ENCODE data around the gene MCRIP2.

The MCRIP2 gene

DNA sequence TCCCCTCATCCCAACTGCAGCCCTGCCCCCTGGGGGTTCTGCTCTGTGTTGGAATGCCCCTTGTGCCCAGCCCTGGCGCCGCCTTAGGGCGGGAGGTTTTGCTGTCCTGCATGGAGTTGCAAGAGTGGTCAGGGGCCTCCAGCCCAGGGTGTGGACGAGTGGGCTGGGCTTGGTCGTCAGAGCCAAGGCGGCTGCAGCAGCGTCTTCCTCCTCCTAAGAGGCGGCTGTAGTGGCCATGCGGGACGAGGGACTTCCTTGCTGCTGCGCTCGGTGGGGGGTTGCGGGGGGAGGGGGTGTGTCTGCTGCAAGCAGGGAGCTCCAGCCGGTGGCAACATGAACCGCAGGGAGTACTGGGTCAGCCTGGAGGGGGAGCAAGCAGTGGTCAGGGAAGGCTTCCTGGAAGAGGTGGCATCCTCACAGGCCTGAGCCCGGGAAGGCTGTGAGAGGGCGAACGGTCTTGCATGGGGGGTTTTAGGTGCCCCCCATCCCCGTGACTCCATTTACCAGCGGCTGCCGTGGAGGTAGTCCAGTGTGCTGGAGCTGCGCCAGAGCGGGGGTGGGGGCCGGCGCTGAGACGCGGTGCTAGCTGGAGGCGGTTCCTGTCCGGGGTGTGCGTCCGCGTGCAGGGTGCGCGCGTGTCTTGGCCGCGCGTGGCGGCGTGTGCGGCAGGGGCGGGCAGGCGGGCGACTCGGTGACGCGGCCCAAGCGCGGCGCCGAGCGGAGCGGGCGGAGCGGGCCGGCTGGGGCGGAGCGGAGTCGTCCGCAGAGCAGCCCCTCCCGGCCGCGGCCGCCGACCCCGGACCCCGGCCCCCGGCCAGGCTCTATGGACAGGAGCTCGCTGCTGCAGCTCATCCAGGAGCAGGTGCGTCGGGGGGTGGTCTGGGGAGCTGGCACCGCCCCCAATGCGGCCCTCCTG lies 33.6 kb downstream of the MCRIP2 start, which contains the start of gene RHBDL1:
TSS of gene RHBDL1 (plus strand) at position 704 of the 916 bp plus-strand sequence. CDS start at position 824, 120 bp downstream.
- no peak within 1 kb of the TSS for H3K27ac Mint-ChIP-seq
- H3K36me3 Mint-ChIP-seq (ENCODE audit: low read depth) = no peaks in the 10 kb centered on the region
- H3K9me3 Mint-ChIP-seq = no peaks in the 10 kb centered on the region
- H3K27me3 Mint-ChIP-seq (ENCODE audit: low read depth, poor library complexity) = peaks cover 18% of the 10 kb centered on the region
- peak within 1 kb of the TSS; percentile 58 for H3K4me3 Mint-ChIP-seq
- peaks cover 15% of the 10 kb centered on the region for H3K4me1 Mint-ChIP-seq
- peak; percentile 52 for DNase-seq
- TF ChIP-seq, protein P1, sequence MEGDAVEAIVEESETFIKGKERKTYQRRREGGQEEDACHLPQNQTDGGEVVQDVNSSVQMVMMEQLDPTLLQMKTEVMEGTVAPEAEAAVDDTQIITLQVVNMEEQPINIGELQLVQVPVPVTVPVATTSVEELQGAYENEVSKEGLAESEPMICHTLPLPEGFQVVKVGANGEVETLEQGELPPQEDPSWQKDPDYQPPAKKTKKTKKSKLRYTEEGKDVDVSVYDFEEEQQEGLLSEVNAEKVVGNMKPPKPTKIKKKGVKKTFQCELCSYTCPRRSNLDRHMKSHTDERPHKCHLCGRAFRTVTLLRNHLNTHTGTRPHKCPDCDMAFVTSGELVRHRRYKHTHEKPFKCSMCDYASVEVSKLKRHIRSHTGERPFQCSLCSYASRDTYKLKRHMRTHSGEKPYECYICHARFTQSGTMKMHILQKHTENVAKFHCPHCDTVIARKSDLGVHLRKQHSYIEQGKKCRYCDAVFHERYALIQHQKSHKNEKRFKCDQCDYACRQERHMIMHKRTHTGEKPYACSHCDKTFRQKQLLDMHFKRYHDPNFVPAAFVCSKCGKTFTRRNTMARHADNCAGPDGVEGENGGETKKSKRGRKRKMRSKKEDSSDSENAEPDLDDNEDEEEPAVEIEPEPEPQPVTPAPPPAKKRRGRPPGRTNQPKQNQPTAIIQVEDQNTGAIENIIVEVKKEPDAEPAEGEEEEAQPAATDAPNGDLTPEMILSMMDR (IDR thresholded peaks at IDR 0.05) = no peak

- Mint-ChIP-seq H3K4me3 (no peak overlapping the region), H3K27me3 (ENCODE audit: low read depth, poor library complexity) (peaks cover 18% of the 10 kb centered on the region), H3K4me1 (peaks cover 18% of the 10 kb centered on the region), H3K36me3 (ENCODE audit: low read depth) (peaks cover 2% of the 10 kb centered on the region), H3K27ac (no peak overlapping the region), H3K9me3 (no peaks in the 10 kb centered on the region)
- TF ChIP-seq, protein P1 (IDR thresholded peaks at IDR 0.05) = no peak
- no peak for DNase-seq
These were observed 34.4 kb downstream of the MCRIP2 start for GRCh38 chr16:675884-676564.

DNA sequence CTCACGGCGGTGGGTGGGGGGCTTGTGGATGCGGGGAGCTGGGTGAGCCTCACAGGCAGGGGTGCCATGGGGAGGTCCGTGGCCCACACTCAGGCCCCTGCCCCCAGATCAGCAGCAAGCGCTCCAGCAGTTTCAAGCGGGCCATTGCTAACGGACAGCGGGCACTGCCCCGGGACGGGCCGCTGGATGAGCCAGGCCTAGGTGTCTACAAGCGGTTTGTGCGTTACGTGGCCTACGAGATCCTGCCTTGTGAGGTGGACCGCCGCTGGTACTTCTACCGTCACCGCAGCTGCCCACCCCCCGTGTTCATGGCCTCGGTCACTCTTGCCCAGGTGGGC lies 34.9 kb downstream of the MCRIP2 start:
- Mint-ChIP-seq H3K27ac (no peak overlapping the region), H3K4me3 (no peak overlapping the region), H3K4me1 (peaks cover 23% of the 10 kb centered on the region), H3K27me3 (ENCODE audit: low read depth, poor library complexity) (peaks cover 18% of the 10 kb centered on the region), H3K36me3 (ENCODE audit: low read depth) (peaks cover 5% of the 10 kb centered on the region), H3K9me3 (no peaks in the 10 kb centered on the region)
- no peak for DNase-seq
- TF ChIP-seq, protein P1 (IDR thresholded peaks at IDR 0.05) = no peak

GRCh38 chr16:676913-677312 lies 35.3 kb downstream of the MCRIP2 start:
- Mint-ChIP-seq H3K27me3 (ENCODE audit: low read depth, poor library complexity) (peaks cover 18% of the 10 kb centered on the region), H3K27ac (no peak overlapping the region), H3K4me3 (no peak overlapping the region), H3K4me1 (peaks cover 26% of the 10 kb centered on the region), H3K36me3 (ENCODE audit: low read depth) (peaks cover 9% of the 10 kb centered on the region), H3K9me3 (no peaks in the 10 kb centered on the region)
- DNase-seq = no peak
- TF ChIP-seq, protein P1 (IDR thresholded peaks at IDR 0.05) = no peak

GRCh38 chr16:677316-678190 lies 35.9 kb downstream of the MCRIP2 start:
- H3K4me3 Mint-ChIP-seq = no peak overlapping the region
- no peaks in the 10 kb centered on the region for H3K9me3 Mint-ChIP-seq
- H3K27me3 Mint-ChIP-seq (ENCODE audit: low read depth, poor library complexity) = peaks cover 18% of the 10 kb centered on the region
- peaks cover 10% of the 10 kb centered on the region for H3K36me3 Mint-ChIP-seq (ENCODE audit: low read depth)
- H3K4me1 Mint-ChIP-seq = peaks cover 33% of the 10 kb centered on the region
- TF ChIP-seq, protein P1 (IDR thresholded peaks at IDR 0.05) = no peak
- no peak overlapping the region for H3K27ac Mint-ChIP-seq
- no peak for DNase-seq
